ENCODE data around the gene TBC1D10A.

Gene TBC1D10A

DNA sequence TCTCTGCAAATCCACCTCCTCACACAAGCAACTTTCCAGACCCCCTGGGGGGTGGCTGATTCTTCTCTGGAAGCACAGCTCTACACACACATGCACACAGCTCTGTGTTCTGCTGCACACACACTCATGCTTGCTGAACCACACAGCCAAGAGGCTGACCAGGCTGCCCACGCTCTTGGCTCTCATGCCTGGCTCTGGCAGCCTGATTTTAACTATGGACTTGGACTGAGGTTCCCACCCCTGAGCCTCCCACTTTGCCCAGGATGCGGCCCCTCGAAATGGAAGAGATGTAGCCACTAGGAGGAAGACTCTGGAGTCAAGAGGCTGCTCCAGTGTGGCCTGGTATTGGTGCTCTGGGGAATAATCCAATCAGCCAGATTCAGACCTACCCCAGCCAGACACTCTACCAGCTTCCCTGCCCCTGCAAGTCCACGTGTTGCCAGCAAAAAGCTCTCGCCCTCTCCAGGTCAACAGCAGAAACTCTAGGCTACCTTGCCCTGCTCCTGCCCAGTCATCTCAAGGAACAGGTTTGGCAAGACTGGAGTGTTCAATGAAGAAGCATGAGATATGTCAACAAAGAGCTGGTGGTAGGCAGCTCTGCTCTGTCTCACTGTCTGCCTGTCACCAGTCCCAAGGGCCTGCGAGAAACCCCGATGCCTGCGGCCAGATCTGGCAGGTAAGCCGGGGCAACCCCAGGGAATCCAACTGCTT lies 28.6 kb downstream of the TBC1D10A start:
- peak; percentile 29 for DNase-seq

DNA sequence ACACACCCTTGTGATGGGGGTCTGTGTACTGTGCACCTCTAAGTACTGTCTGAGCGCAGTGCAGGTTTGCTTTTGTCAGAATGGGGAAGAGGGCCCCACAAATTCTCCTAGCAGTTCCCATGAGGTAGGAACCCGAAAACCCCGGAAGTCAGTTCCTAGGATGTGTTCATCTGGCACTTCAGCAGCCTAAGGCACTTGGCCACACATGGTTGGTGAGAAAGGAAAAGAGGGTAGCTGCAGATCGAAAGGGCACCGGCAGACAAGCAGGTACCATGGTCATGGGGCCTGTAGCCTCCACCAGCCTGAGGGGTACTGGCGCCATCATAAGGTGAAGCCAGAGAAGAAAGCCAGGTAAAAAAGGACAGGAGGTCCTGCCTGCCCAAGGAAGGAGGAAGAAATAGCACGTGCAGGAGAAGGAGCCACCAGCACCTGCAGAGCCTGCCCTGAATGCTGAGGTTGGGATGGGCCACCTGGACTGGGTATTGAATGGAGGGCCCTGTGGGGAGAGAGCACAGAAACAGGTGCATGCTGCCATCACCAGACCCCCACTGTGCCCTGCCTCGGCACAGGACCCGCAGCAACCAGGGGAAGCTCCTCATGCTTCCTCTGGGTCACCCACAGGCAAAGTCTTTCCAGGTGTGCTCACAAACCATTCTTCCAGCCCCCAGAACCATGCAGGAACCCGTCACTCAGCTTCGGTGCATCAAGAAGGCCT lies 29.3 kb downstream of the TBC1D10A start:
- DNase-seq, result no peak

DNA sequence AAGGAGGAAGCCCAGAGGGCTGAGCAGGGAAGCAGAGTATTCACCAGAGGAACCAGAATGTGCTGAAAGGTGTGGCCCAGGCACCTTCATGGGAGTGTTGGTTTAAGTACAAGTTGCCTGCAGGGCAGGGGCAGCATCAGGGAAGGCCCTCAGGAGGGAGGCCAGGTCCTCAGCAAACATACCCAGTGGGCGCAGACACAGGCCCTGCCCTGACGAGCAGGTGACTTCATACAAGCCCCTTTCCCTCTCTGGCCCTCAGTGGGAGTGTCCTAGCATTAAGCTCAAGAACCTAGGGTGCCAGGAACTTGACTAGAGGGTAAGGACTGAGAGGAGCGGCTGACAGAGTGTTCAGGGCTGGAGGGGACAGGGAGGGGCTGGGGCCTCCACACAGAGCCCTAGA lies 29.9 kb downstream of the TBC1D10A start:
- no peak for DNase-seq

DNA sequence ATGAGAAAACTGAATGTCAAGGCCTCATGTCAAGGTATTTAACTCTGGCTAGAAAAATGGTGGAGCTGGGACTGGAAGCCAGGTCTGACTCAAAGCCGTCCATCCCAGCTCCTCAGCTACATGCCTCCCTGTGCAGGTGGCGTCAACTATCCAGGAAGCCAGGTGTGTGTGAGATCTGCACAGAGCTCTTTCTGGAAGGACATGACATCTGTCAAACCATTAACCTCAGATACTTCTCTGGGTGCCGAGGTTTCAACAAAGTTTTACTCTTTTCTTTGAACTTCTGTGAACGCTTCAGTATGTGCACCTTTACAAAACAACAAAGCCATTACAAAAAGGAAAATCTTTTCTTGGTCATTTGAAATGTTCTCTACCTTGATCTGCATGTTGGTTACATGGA lies 30.4 kb downstream of the TBC1D10A start:
- DNase-seq, result no peak

DNA sequence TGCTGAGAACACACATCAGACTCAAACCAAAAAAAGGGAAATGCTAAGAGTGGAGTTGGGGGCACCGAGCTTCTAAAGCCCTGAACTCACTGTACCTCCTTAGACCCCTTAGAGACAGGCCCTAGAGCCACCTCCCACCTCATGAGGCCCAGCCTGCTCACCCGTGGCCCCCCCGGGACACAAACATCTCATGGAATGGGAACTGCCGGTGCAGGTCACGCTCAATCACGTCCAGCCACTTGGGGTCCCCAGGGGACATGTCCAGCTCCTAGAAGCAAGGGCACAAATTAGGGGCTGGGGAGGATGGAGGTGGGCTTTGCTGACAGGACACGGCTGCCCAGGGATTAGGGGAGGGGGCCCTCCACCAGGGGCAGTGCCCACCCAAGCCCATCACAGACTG lies 31.2 kb downstream of the TBC1D10A start:
- no peak for DNase-seq

DNA sequence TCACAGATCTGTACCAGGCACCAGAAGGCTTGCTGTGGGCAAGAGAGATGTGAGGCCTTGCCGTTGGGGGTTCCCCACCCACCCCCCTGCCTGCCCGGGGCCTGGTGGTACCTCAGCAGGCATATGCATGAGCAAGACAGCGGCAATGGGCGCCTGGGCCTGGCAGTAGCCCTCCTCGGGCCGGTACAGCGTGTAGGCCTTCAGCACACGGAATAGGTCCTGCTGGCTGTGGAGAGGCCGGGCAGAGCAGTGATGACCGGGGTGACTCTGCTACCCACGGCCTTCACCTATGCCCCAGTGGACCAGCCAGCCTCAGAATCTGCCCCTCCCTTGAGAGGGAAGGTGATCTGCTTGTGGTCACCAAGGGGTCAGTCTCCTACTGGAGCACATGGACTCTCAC lies 31.9 kb downstream of the TBC1D10A start:
- no peak for DNase-seq

DNA sequence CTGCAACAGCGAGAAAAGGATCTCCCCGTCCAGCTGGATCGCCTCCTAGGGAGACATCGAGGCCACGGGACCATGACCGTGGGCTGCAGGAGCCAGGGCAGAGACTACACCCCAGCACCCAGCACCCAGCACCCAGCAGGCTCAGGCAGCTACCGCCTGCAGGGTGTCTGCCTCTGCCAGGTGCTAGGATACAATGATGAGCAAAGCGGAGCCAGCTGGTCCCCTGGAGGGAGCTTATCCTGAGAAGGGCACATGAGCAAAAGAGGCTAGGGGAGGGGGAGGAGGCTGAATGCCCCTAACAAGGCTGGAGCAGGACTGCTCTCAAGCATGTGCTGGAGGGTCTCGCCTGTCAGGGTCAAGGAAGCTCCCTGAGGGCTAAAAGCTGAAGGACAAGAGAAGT lies 32.7 kb downstream of the TBC1D10A start:
- DNase-seq, result no peak

DNA sequence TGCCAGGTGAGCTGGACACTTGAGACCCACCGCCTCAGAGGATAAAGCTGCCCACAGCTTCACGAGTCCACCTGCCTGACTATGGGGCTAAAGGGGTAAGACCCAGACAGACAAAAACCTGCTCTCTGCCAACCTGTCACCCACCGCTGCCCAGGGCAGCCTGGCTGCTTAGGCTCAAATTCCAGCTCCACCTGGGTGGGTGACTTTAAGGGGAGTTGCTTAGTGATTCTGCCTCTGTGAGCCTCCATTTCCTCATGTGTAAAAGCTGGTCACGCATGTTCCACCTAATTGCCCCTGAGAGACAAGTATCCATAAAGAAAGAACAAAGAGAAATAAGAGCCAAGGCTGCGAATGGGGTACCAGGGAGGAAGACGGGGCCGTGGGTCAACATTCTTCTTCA lies 33.7 kb downstream of the TBC1D10A start:
- DNase-seq, result no peak

DNA sequence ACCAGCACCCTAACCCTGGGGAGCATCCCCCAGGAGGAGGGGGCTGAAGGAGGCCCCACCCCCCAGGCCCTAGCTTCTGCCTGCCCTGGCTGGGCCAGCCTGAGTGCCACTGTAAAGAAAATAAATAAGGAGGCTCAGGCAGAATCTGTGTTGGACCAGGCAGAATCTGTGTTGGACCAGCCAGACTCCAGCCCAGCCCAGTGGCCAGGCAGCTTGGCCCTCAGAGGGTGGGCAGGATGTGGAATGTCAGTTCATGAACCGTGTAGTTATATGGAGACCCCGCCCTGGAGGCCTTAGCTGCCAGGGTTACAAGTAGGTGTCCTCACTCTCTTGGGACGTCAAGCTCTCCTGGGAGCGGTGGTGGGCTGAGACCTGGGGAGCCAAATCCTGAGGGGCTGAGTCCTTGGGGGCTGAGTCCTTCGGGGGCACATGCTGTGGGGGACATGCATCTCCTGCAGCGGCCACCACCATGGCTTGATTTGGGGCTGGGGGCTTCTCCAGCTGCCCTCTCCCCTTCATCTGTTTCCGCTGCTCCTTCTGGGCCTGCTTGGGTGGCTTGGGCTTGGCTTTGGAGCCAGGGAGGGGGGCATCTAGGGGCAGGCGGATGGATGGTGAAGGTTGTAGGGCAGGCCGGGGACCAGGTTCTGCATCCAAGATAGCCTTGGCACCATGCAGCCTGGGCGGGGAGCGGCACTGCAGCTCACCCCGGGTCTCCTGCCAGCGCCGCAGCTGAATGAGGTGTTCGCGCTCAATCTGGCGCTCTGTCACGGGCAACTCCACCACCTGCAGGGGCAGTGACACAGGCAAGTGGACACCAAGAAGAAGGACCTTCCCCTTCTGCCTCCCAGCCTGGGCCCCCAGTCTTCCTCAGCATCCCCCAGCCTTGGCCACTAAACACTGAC lies 34.4 kb downstream of the TBC1D10A start:
- DNase-seq, result no peak

DNA sequence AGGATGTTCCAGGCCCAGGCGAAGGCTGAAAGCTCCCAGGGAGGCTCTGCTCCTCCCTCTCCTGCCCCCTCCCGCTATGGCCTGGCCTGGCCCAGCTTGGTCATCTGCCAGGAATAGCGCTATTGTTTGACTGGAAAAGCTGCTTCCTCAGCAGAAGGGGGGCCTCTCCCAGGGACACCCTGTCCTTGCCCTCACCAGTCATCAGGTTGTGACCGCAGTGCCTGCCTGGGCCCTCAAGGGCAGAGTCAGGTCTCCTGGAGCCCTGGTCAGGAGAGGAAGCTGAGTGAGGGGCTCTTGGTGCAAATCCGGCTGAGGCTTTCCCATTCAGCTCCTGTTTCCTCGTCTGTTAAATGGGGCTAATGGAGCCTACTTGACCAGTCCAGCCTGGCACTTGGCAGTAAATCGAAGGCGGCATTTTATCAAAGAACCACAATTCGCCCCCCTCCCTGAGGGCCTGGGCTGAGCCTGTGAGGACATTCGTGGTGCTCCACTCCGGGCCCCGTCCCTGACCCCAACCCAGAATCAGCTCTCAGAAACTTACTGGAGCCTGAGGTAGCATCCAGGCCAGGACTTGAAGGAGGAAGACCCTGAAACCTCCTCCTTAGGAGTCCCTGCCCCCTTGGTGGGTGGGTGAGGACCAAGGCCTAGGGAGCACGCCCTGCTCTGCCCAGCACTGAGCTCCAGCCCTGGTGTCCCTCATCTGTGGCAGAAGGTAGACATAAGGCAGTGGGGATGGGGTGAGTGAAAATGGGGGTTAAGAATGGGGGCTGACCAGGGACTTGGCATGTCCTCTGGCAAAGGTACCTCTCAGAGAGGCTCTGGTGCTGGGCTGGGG lies 35.5 kb downstream of the TBC1D10A start:
- peak; percentile 73 for DNase-seq

DNA sequence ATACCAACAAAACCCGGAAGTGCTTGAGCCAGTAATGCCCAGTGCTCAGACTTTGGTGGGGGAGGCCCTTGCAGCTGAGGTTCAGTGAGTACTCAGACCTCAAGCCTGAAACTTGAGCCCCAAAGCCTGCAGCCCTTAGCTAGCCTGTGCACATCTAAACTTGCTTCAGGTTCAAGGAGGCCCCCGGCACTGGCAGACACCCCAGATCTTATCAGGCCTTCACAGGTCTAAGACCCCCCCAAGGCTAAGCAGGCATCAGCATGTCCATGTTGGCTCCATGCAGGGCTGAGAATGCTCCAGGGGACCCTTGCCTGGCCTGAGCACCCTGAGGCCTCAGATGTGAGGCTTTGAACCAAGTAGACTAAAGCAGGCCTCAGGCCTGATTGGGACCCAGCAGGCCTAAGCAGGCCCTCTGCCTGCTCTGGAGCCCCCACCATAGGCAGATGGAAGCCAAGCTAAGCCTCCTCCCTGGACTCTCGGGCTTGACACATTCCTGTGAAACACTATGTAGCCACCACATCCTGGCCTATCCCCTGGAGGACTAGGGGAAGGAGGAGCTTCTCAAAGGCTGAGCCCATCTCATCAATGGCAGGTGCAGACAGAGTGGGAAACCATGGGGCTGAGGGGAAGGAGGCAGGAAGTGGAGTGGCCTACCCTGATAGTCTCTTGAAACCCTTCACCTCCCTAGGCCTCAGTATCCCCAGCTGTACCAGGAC lies 36.2 kb downstream of the TBC1D10A start:
- DNase-seq, result peak; percentile 73

DNA sequence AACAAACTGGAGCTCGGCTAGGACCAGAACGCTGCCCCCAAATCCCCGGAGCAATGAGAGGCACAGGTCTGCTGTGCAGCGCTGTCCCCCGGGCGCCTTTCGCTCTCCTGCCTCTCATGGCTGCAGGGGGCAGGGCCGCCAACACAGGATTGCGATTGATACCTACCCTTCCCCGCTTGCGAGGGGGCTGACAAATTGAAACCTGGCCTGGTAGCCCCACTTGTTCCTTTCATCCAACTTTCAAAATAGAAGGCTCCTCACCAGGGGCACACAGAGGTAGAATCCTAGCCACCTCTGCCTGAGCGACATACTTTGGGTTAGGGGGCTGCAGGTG lies 36.8 kb downstream of the TBC1D10A start:
- no peak for DNase-seq

DNA sequence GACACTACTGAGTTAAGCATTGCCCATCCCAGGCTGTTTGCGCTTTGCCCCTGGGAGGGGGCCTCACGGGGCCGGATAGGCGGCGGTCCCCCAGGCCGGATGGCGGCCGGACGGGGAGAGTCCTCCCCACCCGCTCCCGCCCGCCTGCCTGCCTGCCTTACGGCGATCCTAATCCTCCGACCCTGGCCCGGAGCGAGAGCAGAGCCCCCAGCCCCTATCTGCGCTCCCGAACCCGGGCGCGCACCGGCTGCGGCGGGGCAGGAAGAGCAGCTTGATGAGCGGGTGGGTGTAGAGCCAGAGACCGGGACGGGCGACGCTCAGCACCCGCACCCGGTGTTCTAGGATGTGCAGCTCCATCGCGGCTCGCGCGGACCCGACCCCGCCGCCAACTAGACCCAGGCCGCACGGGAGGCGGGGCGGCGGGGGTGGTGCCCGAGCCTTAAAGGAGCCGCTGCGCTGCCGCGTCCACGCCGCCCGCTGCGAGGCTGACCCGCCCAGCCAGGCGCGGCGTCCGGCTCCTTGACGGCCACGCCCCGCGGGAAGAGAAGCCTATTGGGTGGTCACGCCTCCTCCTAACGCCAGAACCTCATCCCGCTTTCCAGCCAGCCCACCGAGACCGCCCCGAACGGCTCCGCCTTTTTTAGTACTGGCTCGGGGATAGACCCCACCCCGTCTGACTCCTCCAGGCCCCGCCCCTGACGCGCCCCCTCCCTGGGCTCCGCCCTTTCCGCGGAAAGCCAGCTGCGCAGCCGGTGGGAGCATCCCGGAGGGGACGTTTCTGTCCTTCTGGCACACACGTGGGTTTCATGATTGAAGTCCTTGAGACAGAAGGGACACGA lies 37.4 kb downstream of the TBC1D10A start, which contains the start of gene CASTOR1:
TSS of gene CASTOR1 (minus strand) at position 365 of the 839 bp plus-strand sequence. CDS start at position 357, 8 bp downstream.
- peak; percentile 86 for DNase-seq

DNA sequence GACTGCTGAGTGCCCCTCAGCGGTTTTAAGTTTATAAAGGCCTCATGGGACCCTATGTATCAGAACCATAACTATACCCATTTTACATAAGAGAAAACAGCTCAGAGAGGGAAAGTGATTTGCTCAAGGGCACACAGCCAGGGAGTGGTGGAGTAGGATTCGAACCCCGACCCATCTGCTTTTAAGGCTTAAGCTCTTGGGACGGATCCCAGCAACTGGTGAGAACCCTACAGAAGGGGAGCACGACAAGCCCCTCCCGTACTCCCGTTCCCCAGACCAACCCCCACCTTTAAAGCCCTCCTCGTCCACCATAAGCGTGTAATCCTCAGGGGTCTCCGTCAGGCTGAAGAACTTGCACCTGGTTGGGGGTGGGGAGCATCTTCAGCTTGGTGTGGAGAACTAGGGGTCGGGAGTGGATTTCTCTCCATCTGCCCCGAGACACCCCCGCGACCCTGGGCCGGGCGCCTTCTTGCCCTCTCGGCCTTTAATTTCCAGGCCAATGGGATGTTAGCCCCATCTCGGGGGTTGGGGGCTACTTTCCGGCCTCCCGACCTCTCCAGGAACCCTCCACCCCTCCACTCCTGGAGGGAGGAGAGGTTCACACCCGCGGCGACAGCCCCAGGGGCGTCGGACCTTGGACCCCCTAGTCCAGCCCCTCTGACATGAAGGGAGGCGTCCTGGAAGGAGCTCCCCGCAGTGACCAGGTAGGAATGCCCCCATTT lies 38.2 kb downstream of the TBC1D10A start:
- DNase-seq, result no peak

DNA sequence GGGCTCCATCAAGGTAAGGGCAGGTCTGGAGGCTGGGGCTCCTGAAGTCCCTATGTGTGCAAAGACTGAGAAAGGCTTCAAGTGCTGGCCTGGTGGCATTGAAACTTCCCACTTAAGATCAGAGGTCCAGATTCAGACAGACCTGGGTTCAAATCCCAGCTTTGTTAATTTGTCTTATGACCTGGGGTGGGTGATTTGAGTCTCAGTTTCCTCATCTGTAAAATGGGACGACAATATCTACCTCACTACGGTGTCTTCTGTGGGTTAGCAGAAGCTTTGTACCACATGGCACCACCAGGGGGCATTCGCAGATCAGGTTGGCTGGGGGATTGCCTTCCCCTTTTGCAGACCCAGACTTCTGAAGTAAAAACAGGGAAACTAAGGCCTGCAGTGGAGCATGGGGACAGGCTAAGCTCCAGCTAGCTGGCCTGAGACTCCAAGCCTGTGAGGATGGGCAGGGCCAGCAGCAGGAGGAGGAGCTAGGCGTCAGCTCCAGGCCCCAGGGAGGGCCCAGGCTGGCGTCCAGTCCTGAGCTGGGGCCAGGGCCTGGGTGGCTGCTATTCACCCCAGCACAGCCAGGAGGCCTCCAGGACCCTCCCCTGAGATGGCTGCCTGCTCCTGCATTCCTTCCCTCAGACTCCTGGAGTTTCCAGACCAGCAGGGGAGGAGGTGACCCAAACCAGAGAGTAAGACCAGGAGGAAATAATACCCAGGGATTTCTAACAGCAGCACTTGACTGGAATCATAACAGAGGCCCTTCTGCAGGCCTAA lies 38.9 kb downstream of the TBC1D10A start:
- peak; percentile 38 for DNase-seq

DNA sequence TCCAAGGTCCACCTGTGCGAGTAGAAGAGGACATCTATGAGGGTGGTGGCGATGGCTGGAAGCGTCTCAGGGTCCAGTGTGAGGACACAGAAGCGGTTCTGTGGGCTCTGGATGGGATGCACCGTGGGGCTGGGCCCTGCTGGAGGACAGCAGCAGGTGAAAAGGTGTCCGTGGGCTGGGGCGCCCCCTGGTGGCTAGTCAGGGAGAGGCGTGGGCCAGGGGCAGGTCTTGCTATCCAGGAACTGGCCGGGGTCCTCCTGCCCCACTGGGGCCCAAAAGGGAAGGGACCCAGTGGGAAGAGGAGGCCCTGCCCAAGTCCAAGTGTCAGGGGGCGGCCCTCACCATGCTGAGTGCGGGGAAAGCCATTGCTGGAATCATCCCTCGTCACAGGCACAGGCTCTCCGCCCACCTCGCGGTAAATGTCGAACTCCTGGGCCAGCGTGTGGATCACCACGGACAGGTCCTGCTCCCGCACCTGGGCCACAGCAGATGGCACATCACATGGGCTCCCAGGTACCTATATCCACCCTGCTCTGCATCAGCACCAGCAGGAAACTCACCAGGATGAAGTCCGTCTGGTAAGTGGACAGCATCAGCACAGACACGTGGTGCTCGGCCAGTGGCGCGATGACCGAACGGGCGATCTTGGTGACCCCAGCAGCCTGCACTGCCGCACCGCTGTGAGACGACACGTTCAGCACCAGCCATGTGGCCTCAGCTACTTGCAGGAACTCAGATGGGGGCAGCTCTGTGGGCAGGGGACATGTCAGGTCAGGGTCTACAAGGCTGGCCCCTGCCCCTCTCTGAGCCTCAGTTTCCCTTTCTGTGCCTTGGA lies 39.7 kb downstream of the TBC1D10A start:
- no peak for DNase-seq

DNA sequence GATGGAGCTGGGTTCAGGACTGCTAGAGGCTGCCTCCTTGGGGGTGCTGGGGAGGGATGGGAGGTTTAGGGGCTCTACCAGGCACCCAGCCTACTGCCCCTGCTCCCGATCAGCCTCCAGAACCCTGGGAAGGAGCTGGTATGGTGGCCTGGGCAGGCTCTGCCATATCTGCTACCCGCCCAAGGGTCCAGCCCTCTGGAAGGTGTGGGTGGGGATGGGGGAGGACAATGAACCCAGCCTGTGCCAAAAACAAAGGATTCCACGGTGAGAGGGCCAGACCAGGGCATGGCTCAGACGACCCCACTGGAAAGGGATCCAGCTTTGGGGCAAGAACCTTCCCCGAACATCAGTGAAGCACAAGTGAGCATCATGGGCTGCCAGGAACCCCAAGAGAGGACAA lies 40.4 kb downstream of the TBC1D10A start:
- DNase-seq, result no peak

DNA sequence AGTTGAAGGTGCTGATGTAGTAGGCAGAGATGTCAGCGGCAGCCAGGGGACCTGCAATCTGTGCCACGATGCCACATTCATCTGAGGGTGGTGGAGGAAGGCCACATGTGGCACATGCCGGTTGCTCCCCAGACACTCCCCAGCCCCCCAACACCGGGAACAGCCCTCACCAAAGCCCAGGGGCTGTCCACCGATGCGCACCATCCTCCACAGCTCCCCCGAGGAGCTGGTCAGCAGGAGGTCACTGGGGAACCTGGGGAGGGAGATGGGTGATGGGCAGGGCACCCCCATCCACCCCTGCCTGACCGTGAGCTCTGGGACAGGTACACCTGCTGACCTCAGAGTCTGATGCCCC lies 40.9 kb downstream of the TBC1D10A start:
- DNase-seq, result no peak
